ENCODE measurements around the gene CDC25C.
"Not testable (repeated sequence)": the region's sequence is repeated elsewhere in the genome, so short reads cannot be mapped to it uniquely, and the experiment has no call there.

The CDC25C gene

DNA sequence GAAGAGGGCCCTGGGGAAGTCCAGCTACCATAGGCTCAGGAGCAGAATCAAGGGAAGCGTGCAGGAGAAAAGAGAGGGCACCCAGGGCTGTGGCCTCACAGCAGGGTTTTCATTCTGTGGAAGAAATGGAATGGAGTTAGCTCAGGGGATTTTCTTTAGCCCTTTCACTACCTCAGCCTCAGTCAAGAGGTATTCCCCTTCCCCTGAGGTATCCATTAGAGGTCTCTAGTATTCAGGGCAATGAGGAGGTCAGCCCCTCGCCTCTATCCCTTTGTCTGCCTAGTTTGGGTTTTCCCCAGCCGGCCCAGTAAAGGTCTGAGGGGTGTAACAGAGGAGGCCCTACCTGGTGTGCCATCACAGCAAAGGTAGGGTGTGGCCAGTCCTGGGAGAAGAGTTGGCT is 78.7 kb downstream of the CDC25C start:
- peaks cover 7% of the 10 kb centered on the region for H3K36me3 Mint-ChIP-seq (ENCODE audit: insufficient read depth)
- ATAC-seq (replicated peaks): no peak
- no peak overlapping the region for H3K27ac Mint-ChIP-seq
- no peak for DNase-seq
- H3K9me3 Mint-ChIP-seq: no peaks in the 10 kb centered on the region
- peaks cover 0 to 30% of the 10 kb centered on the region in 2 donors for H3K27me3 Mint-ChIP-seq
- H3K4me3 Mint-ChIP-seq: no peak overlapping the region
- no peaks in the 10 kb centered on the region for H3K4me1 Mint-ChIP-seq (ENCODE audit: low read depth in 2 of 2)

DNA sequence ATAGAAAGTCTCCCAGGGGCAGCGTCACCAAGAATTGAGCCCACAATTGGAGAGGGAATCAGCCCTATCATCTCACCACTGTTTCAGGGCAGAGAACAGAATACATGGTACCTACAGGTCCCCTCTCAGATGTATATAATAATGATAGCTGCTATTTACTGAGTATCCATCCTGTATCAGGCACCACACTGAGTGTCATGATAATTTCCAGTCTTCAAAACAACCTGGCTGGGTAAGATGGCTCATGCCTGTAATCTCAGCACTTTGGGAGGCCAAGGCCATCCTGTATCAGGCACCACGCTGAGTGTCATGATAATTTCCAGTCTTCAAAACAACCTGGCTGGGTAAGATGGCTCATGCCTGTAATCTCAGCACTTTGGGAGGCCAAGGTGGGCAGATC is 83.8 kb downstream of the CDC25C start:
- peaks cover 18 to 42% of the 10 kb centered on the region in 2 donors for H3K27me3 Mint-ChIP-seq
- DNase-seq; H3K36me3 Mint-ChIP-seq (ENCODE audit: insufficient read depth); H3K9me3 Mint-ChIP-seq; ATAC-seq (replicated peaks); H3K4me1 Mint-ChIP-seq (ENCODE audit: low read depth in 2 of 2); H3K27ac Mint-ChIP-seq; H3K4me3 Mint-ChIP-seq: not testable (repeated sequence)

- Mint-ChIP-seq H3K9me3 (no peaks in the 10 kb centered on the region), H3K27me3 (peaks cover 26 to 44% of the 10 kb centered on the region in 2 donors), H3K4me1 (ENCODE audit: low read depth in 2 of 2) (peaks cover 0 to 2% of the 10 kb centered on the region in 2 donors), H3K4me3 (no peak overlapping the region), H3K27ac (no peak overlapping the region), H3K36me3 (ENCODE audit: insufficient read depth) (no peaks in the 10 kb centered on the region)
- ATAC-seq (replicated peaks) (no peak), DNase-seq (no peak)
Measured at GRCh38 chr5:138246822-138247221, 84.8 kb downstream of the CDC25C start.

- H3K4me3 Mint-ChIP-seq: no peak overlapping the region
- no peaks in the 10 kb centered on the region for H3K9me3 Mint-ChIP-seq
- ATAC-seq (replicated peaks): no peak
Measured at GRCh38 chr5:138246334-138246733, 85.3 kb downstream of the CDC25C start.

GRCh38 chr5:138245717-138246116 is 85.9 kb downstream of the CDC25C start:
- Mint-ChIP-seq H3K4me3 (no peak overlapping the region), H3K27me3 (peaks cover 36 to 55% of the 10 kb centered on the region in 2 donors), H3K27ac (no peak overlapping the region), H3K4me1 (ENCODE audit: low read depth in 2 of 2) (peaks cover 0 to 10% of the 10 kb centered on the region in 2 donors), H3K9me3 (no peaks in the 10 kb centered on the region), H3K36me3 (ENCODE audit: insufficient read depth) (no peaks in the 10 kb centered on the region)
- ATAC-seq (replicated peaks) (no peak), DNase-seq (no peak)

More at GRCh38 chr5:138246334-138246733, 85.3 kb downstream of the CDC25C start:
- no peak overlapping the region for H3K27ac Mint-ChIP-seq
- no peaks in the 10 kb centered on the region for H3K36me3 Mint-ChIP-seq (ENCODE audit: insufficient read depth)
- peaks cover 30 to 48% of the 10 kb centered on the region in 2 donors for H3K27me3 Mint-ChIP-seq
- H3K4me1 Mint-ChIP-seq (ENCODE audit: low read depth in 2 of 2): peaks cover 0 to 5% of the 10 kb centered on the region in 2 donors
- no peak for DNase-seq

DNA sequence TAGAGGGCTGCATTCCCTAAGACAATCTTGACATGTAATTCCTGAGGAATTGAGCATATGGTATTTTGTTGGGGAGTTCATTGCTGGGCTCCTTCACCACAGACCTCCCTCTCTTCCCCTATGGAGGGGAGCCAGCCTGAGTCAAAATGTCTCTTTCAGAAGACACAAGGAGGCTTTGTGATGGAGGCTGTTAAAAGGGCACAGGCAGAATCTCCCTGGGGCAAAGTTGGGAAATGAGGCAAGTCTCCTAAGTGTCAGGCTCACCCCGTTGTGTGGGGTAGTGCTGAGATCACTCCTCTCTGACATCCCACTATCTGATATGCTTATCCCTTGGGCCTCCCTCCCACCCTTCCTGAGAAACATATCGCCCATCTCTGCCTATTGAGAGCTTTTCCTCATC is 87.8 kb downstream of the CDC25C start:
- Mint-ChIP-seq H3K4me3 (no peak overlapping the region), H3K27me3 (peaks cover 50 to 65% of the 10 kb centered on the region in 2 donors), H3K36me3 (ENCODE audit: insufficient read depth) (no peaks in the 10 kb centered on the region), H3K9me3 (no peaks in the 10 kb centered on the region), H3K4me1 (ENCODE audit: low read depth in 2 of 2) (peaks cover 0 to 13% of the 10 kb centered on the region in 2 donors), H3K27ac (no peak overlapping the region)
- DNase-seq: no peak
- no peak for ATAC-seq (replicated peaks)

GRCh38 chr5:138241688-138242571 is 89.7 kb downstream of the CDC25C start:
- H3K27me3 Mint-ChIP-seq: peaks cover 53 to 69% of the 10 kb centered on the region in 2 donors
- DNase-seq (no peak), ATAC-seq (replicated peaks) (peak; percentile 61)
- H3K4me1 Mint-ChIP-seq (ENCODE audit: low read depth in 2 of 2): peaks cover 0 to 13% of the 10 kb centered on the region in 2 donors
- H3K4me3 Mint-ChIP-seq: peak overlapping the region; percentile 14 to 27
- no peaks in the 10 kb centered on the region for H3K36me3 Mint-ChIP-seq (ENCODE audit: insufficient read depth)
- H3K27ac Mint-ChIP-seq: no peak overlapping the region
- no peaks in the 10 kb centered on the region for H3K9me3 Mint-ChIP-seq

DNA sequence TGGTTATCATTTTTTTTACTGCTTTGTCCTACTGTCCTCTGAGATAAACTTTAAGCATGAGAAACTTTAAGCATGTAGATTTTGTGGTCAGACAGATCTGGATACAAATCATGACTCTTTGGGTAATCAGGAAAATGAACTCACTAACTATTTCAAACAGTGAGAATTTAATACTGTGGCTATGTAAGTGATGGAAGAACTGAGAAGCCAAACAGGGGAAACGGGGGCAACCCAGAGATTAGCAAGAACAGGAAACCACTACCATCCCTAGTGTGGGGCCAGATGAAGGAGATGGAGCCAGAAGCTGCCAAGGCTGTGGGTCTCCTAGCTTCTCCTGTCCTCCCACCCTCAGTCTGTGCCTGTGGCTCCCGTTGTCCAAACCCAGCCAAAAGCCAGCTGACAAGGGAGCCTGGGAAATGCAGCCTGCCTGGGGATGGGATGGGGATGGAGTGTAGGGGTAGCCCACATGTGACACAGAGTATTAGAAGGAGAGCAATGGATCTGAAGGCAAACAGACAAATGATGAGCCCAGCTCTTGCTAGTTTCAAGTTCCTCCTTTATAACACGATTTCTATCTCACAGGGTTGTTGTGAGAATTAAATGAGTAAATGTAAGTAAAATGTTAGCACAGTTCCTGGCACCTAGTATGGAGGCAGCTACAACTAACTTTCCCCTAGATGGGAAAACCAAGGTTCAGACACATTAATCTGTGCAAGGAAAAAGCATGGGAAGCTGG is 90.8 kb downstream of the CDC25C start:
- no peak overlapping the region for H3K27ac Mint-ChIP-seq
- peak overlapping the region in 1 of 2 donors; percentile 25 for H3K4me3 Mint-ChIP-seq
- peaks cover 53 to 61% of the 10 kb centered on the region in 2 donors for H3K27me3 Mint-ChIP-seq
- H3K36me3 Mint-ChIP-seq (ENCODE audit: insufficient read depth): no peaks in the 10 kb centered on the region
- peaks cover 0 to 13% of the 10 kb centered on the region in 2 donors for H3K4me1 Mint-ChIP-seq (ENCODE audit: low read depth in 2 of 2)
- ATAC-seq (replicated peaks) (no peak), DNase-seq (no peak)
- H3K9me3 Mint-ChIP-seq: no peaks in the 10 kb centered on the region

DNA sequence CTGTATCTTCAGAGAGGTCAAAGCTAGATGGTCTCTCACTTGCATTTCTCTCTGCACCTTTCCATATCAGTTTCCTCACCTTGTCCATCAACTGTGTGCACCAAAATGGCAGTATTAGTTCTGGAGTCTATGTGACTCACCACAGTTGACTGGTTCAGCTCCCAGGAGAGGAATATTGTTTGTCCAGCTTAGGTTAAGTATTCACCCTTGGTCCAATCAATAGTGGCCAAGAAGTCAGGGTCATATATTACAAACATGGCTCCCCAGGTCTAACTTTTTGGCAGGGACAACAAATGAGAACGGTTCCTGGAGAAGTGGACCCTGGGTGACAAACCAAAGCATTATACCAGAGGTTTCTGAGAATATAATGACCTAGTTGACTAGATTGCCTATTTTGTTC is 93.6 kb downstream of the CDC25C start:
- no peak for ATAC-seq (replicated peaks)
- no peaks in the 10 kb centered on the region for H3K9me3 Mint-ChIP-seq
- no peak overlapping the region for H3K4me3 Mint-ChIP-seq
- peaks cover 42 to 53% of the 10 kb centered on the region in 2 donors for H3K27me3 Mint-ChIP-seq
- H3K36me3 Mint-ChIP-seq (ENCODE audit: insufficient read depth): no peaks in the 10 kb centered on the region
- peaks cover 3 to 13% of the 10 kb centered on the region in 2 donors for H3K4me1 Mint-ChIP-seq (ENCODE audit: low read depth in 2 of 2)
- no peak overlapping the region for H3K27ac Mint-ChIP-seq
- no peak for DNase-seq

All from effector memory CD8-positive, alpha-beta T cell (primary cell).